GM21515 (cell line): ENCODE results near the gene KCNJ11.
A peak's percentile ranks its signal among the peaks of the same experiment; 100 is the strongest.

ENCODE experiments used
- ATAC-seq: cut with Tn5 transposase; IDR thresholded peaks from one replicate; pipeline ENCODE4 v1.9.1; 2021; ENCODE audit not compliant: unreplicated experiment

KCNJ11 gene

DNA sequence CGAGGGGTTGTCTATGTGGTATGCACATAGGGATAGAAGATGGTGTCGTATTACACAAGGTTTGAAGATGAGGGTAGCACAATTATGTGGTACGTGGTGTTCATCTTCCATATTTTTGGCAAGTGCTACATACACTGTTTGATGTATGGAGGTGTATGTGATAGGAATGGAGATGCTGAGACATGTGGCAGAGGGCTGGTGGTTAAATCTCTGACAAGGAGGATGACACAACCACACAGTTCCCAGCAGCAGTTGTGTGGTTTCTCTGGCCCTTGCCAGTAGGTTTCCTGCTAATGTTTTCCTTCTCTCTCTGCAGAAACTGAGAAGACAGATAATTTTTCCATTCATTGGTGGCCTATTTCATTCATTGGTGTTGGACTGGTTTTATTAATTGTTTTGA is 19.9 kb downstream of the KCNJ11 start:
- no peak for ATAC-seq

DNA sequence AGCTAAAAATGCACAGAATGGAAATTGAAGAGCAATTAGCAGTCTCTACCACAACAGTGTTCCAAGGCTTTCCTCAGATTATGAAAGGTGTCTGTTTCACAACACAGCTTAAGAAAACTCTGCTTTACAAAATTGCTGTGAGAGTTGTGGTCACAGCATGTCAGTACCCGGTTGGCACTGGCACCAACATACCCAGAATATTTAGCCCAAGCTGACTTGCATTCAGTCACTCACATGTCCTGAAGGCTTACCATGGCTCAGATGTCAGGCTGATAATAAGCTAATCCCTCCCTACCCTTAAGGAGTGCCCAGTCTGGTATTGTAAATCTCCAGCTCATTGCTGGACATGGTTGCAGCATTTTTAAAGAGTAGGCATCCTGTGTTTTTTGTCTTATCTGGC is 22.0 kb downstream of the KCNJ11 start:
- ATAC-seq = no peak

DNA sequence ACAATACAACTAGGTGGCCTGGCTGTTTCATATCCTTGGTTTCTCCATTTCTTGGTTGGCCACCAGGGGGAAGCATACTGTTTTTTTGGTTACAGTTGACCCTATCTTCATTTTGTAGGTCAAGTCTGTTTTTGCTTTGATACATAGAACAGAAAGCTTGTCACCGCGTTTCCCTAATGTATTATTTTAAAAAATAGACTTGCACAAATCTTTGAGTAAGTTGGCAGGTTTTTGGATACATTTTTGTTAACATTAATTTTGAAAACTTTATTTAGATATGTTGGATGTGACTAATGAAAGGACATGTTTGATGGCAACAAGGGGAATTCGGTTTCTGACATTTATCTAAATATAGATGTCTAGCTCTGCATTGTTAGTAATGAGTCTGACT is 33.9 kb downstream of the KCNJ11 start:
- ATAC-seq = no peak

DNA sequence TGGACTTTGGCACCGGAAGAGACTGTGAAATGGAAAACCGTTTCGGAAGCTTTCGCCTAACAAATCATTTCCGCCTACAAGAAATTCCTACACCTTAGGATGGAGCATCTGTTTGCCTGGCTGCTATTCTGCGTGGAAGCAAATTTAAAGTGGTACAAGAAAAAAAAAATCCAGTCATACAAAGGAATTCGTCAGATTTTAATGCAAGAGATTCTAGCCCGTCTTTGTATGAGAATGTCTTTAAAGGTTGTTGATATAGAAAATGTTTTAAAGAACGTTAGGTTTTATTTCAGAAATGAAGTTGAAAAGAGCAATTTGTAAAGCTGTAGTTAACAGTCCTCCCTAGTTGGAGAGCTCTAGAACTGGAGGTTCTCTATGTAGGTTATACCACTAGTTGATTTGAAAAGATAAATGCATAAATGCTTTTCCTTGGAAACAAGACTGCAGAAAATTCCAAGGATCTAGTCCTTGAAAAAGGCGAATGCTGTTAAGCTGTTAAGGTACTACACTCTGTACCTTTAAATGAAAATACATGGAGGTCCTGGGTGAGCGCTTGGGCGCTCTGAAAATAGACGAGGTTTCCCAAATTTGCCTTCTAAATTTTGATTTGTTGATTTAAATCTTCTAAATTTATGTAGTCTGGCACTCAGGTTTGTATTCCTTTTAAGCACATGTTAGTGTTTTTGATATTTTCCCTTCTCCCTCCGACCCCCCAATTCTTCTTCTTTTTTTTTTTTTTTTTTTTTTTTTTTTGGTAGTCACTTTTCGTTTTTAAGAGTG is 34.4 kb downstream of the KCNJ11 start:
- no peak for ATAC-seq

DNA sequence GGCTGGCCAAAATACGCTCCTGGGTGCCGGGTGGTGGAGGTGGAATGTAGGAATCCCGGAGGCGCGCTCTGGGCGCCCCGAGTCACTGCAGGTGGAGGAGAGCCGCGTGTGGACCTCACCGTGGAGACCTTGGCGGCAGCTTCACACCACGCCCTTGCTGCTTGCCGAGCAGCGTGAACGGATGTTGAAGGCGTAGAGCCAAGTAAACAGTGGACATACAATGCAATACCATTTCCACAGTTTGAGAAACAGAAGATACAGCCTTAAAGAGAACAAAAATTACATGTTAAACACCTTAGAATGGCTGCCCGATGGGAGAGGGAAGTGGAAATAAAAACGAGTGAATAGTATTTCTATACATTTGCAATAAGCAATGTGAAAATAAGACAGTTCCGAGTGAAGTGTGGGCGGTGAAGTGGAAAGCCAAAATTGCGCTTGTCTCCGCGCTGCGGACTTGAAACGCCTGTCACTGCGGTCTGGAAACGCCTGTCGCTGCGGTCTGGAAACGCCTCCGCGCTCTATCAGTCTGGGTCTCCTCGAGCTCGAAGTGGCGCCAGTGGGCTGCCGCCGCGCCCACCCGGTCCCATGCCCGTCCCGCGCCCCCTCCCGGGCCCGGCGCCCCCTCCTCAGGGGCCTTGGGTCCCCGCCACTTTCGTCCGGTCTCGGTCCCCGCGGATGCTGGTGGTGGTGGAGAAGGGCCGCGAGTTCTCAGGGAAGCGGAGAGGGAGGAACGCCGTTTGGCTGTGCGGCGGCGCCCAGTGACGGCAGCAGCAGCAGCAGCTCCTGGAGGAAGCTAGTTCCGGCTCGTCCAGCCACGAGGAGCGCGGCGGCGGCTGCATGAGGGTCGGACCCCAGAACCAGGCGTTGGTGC is 35.3 kb downstream of the KCNJ11 start:
- peak; percentile 46 for ATAC-seq

DNA sequence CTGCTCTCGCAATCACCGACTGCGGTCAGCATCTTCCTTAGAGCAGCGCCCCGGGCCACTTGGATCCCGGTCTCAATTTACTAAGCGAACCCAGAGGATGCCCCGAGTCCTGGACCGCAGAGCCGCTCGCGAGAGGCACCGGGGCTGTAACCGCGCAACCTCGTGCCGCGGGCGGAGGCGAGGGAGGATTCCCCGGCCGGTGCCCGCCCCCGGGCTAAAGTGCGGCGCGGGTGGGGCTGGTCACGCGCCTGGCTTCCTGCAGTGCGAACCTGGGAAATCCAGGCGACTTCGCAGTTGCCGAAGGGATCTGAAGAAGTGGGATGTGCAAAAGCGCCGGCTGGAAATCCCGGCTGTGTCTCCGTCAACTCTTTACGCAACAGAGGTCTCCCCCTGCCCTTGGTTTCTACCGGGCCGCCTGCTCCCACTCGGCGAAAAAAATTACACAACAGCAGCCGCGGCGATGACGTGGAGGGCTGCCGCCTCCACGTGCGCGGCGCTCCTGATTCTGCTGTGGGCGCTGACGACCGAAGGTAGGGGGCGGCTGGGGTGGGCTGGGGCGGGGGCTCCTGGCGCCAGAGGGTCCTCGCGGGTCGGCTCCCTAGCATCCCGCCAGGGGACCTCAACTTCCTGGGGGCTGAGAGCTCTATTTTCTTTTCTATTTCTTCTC is 36.8 kb downstream of the KCNJ11 start, which contains the start of gene NCR3LG1:
Gene NCR3LG1 (plus strand): TSS at position 291 of the 667 bp plus-strand sequence. CDS start 170 bp downstream, at position 461.
- ATAC-seq = no peak

DNA sequence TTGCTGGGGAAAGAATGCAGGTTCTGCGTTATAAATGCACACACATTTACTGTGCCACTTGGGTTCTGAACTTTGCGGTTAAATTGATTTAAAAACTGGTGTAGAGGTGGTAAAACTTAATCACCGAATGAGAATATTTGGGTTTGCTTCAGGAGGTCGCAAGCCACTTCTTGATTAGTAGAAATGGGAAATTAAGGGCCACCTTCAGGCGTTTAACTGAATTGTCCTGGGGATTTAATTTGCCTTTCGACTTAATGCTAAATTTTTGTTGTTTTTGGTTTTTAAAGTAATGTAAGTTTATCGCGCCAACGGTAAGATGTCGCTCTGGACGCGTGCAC is 37.3 kb downstream of the KCNJ11 start:
- no peak for ATAC-seq

DNA sequence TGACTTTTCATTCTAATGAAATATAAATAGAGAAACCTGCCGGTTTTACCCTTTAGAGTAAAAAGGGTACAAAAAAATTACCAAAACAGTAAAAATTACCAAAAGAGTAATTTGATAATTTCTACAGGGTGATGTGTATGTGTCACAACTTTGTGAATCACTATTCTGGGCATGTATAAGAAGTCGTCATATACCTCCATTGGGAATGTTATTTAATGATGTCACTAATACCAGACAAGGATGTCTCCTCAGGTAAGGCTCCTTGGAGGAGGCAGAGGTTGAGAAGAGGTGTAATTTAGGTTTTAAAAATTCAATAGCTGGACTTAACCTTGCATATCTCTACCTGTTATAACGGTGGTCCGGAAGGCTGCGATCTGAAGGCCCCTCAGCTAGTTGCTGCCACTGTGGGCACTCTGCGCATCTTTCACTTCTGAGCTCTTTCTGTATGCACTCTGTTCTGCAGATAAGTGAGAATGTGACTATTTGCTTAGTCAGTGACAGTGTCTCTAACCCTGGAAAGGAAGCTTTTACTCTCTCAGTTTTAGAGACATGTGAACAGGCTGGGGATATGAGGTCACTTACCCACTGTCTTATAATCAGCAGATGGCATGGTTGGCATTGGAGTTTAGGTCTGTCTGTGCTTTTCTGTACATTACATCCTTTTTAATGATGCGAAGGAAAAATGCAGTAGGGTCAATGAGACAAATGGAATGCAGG is 37.8 kb downstream of the KCNJ11 start:
- ATAC-seq = no peak

DNA sequence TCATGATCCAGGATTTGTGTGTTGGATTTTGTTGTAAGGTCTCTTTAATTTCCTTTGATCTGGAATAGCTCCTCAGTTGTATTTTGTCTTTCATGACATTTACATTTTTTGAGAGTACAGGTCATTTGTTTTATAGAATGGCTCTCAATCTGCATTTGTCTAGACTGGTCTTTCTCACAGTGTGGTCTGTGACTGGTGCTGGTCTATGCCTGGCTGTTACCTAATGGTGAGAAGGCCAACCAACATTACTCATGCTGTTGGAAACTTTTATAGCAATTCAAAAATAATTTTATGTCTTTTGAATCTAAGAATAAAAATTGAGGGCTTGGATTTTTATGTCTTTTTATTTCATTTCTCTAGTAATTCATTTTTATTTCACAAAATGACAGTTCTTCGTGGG is 40.8 kb downstream of the KCNJ11 start:
- ATAC-seq = no peak

DNA sequence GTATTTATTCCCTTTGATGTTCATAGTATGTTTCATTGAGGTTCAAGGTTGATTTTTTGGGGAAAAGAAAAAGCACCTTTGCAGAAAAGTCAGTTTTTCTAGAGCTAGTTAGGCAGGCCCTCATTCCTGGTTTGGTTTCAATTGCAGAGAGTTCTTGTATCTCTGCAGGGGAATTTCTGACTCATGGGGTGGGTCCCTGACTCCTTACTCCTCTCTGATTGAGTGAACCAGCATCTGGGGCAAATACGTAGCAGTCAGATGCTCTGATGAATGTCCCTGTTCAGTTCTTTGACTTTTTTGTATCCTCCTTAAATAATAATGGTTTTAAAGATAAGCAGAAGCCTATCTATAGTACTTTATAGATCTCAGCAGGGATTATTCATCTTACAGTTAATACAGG is 44.6 kb downstream of the KCNJ11 start:
- ATAC-seq = no peak

DNA sequence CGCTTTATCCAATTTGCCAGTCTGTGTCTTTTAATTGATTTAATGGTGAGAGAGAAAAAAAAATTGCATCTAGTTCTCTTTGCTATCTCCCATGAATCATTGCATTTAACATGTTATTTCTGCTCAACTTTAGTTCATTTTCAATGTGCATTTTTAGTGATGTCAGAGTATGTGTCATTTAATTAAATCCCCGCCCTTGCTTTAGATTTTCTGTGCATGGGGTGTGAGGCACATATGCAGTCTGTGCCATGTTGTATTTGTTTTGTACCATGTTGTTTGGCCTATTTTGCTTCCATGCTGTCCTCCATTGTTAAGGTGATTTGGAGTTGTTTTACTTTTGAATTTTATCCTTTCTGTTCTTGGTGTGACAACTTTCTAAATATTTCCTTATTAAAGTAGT is 45.2 kb downstream of the KCNJ11 start:
- no peak for ATAC-seq
